Natural killer cell (primary cell): ENCODE measurements around the gene MSI2. TPM values are rescaled to one million over a fixed set of nuclear protein-coding genes. Genes with fewer than 3 reads are reported as not detected.

Source experiments
- ATAC-seq, 3 donors: fragments of 150-1000 bp in 2 of 3; fragments of 200-7000 bp in 1 of 3; cut with Tn5 transposase; 1 replicate in 1 of 3; 2 replicates in 2 of 3; pipeline ENCODE4 v1.10.0; 2021; ENCODE audit warnings: mild to moderate bottlenecking in 2 of 3, moderate library complexity in 2 of 3
- DNase-seq, 2 donors: peaks; one replicate each; pipeline versions ENCODE4 v3.0.0 to v3.0.0-alpha.2; 2013 to 2021; ENCODE audit warnings: mixed read lengths in 1 of 2
- H3K27ac ChIP-seq: one replicate; pipeline ENCODE4 v1.5.1; 2013; ENCODE audit warnings: mild to moderate bottlenecking, low read length
- H3K27me3 ChIP-seq: one replicate; pipeline ENCODE4 v1.6.1; 2013; ENCODE audit warnings: low read length; ENCODE audit not compliant: control insufficient read depth, insufficient read depth
- H3K36me3 ChIP-seq: one replicate; pipeline ENCODE4 v1.6.1; 2013; ENCODE audit warnings: low read length; ENCODE audit not compliant: control insufficient read depth, insufficient read depth
- H3K4me1 ChIP-seq: one replicate; pipeline ENCODE4 v1.6.1; 2013; ENCODE audit warnings: low read length; ENCODE audit not compliant: control insufficient read depth, insufficient read depth
- H3K4me3 ChIP-seq: one replicate; pipeline ENCODE4 v1.5.1; 2013; ENCODE audit warnings: low read length
- H3K9me3 ChIP-seq: one replicate; pipeline ENCODE4 v1.6.1; 2013; ENCODE audit warnings: low read length; ENCODE audit not compliant: control insufficient read depth, insufficient read depth
- H3K27ac Mint-ChIP-seq, 2 donors: one replicate each; pipeline ENCODE4 v1.8.0; 2022; ENCODE audit warnings: mild to moderate bottlenecking in 2 of 2, mixed read lengths in 2 of 2, moderate library complexity in 1 of 2
- H3K27me3 Mint-ChIP-seq, 2 donors: one replicate each; pipeline ENCODE4 v1.8.0; 2022; ENCODE audit warnings: low read depth in 2 of 2, mixed read lengths in 2 of 2
- H3K36me3 Mint-ChIP-seq: one replicate; pipeline ENCODE4 v1.8.0; 2022; ENCODE audit warnings: mixed read lengths
- H3K4me1 Mint-ChIP-seq, 2 donors: one replicate each; pipeline ENCODE4 v1.8.0; 2022; ENCODE audit warnings: mixed read lengths in 2 of 2
- H3K4me3 Mint-ChIP-seq: one replicate; pipeline ENCODE4 v1.8.0; 2022; ENCODE audit warnings: mild to moderate bottlenecking, moderate library complexity, mixed read lengths
- H3K9me3 Mint-ChIP-seq, 2 donors: one replicate each; pipeline ENCODE4 v1.8.0; 2022; ENCODE audit warnings: mixed read lengths in 2 of 2
- CTCF ChIP-seq: fragments of 200-600 bp; IDR thresholded peaks from one replicate; pipeline ENCODE4 v1.8.0; 2022; ENCODE audit warnings: antibody characterized with exemption
- WGBS: methylation state at CpG from one replicate; pipeline ENCODE4 v1.1.7; 2013; ENCODE audit warnings: missing lambda C conversion rate; ENCODE audit not compliant: insufficient coverage; 5-methylcytosine and 5-hydroxymethylcytosine counted together
- intact Hi-C: fragments of 100-400 bp; cut with micrococcal nuclease; formaldehyde crosslinking; loops from one replicate; pipeline ENCODE4 v1.14.2; 2022
- total RNA-seq, 4 donors: library from RNA; stranded (reverse); fragments of 120-200 nt in 1 of 4; gene quantifications; one replicate each; pipeline versions ENCODE4 v1.2.3 to v1.2.4, GENCODE V29; 2013 to 2022

The MSI2 gene
- total RNA-seq, 3 donors from 2014 or later (not counting 1 experiment from before 2014, with no cell fraction given) = 95.5 to 145 (median 96.8) TPM

GRCh38 chr17:57467801-57468200 lies 211.5 kb downstream of the MSI2 start:
- no peak for TF ChIP-seq CTCF
- Mint-ChIP-seq H3K27me3 (peaks cover 12 to 40% of the 10 kb centered on the region in 2 donors), H3K4me1 (peaks cover 0 to 21% of the 10 kb centered on the region in 2 donors), H3K4me3 (no peak overlapping the region), H3K9me3 (no peaks in the 10 kb centered on the region), H3K36me3 (no peaks in the 10 kb centered on the region), H3K27ac (no peak overlapping the region)
- Histone ChIP-seq H3K9me3 (no peaks in the 10 kb centered on the region), H3K4me3 (no peak overlapping the region), H3K36me3 (no peaks in the 10 kb centered on the region), H3K4me1 (no peaks in the 10 kb centered on the region), H3K27me3 (no peaks in the 10 kb centered on the region), H3K27ac (no peak overlapping the region)
- WGBS = 97% methylated on average over 5 of the region's 5 CpGs
- no peak for DNase-seq
- ATAC-seq = no peak
- intact Hi-C loops = no loop called here

GRCh38 chr17:57468932-57469775 lies 212.8 kb downstream of the MSI2 start:
- H3K27ac Mint-ChIP-seq = no peak overlapping the region
- no peaks in the 10 kb centered on the region for H3K9me3 Mint-ChIP-seq
- DNase-seq (no peak), ATAC-seq (no peak)
- no peak overlapping the region for H3K27ac ChIP-seq
- H3K36me3 ChIP-seq = no peaks in the 10 kb centered on the region
- no peak for TF ChIP-seq CTCF
- H3K36me3 Mint-ChIP-seq = no peaks in the 10 kb centered on the region
- intact Hi-C loops = no loop called here
- no peak overlapping the region for H3K4me3 ChIP-seq
- H3K9me3 ChIP-seq = no peaks in the 10 kb centered on the region
- 72% methylated on average over 8 of the region's 9 CpGs for whole genome bisulfite sequencing
- H3K27me3 Mint-ChIP-seq = peaks cover 4 to 39% of the 10 kb centered on the region in 2 donors
- no peak overlapping the region for H3K4me3 Mint-ChIP-seq
- no peaks in the 10 kb centered on the region for H3K27me3 ChIP-seq
- no peaks in the 10 kb centered on the region for H3K4me1 ChIP-seq
- peaks cover 0 to 19% of the 10 kb centered on the region in 2 donors for H3K4me1 Mint-ChIP-seq

GRCh38 chr17:57470906-57471305 lies 214.6 kb downstream of the MSI2 start:
- Histone ChIP-seq H3K4me3 (no peak overlapping the region), H3K36me3 (no peaks in the 10 kb centered on the region), H3K9me3 (no peaks in the 10 kb centered on the region), H3K27ac (no peak overlapping the region), H3K4me1 (no peaks in the 10 kb centered on the region), H3K27me3 (no peaks in the 10 kb centered on the region)
- ATAC-seq (no peak), DNase-seq (no peak)
- Mint-ChIP-seq H3K9me3 (no peaks in the 10 kb centered on the region), H3K4me1 (peaks cover 0 to 27% of the 10 kb centered on the region in 2 donors), H3K4me3 (no peak overlapping the region), H3K27ac (no peak overlapping the region), H3K36me3 (no peaks in the 10 kb centered on the region), H3K27me3 (peaks cover 6 to 44% of the 10 kb centered on the region in 2 donors)
- TF ChIP-seq CTCF = no peak
- WGBS = 97% methylated on average over 3 of the region's 3 CpGs
- intact Hi-C loops = no loop called here
